HUDEP-2 (cell line): Measurements from ENCODE around the gene MRPS7.

Experiments
- DNase-seq, 76 experiments: peaks; one replicate each; lab custom pipeline; 2025; ENCODE audit not compliant: unreplicated experiment in 76 of 76; lab: John Stamatoyannopoulos, UW

MRPS7 gene

GRCh38 chr17:75301502-75302206 is 40.0 kb downstream of the MRPS7 start:
- no peak for DNase-seq

GRCh38 chr17:75307957-75308731 is 46.5 kb downstream of the MRPS7 start:
- DNase-seq, result no peak

GRCh38 chr17:75308732-75309629 is 47.3 kb downstream of the MRPS7 start:
- DNase-seq, result no peak

DNA sequence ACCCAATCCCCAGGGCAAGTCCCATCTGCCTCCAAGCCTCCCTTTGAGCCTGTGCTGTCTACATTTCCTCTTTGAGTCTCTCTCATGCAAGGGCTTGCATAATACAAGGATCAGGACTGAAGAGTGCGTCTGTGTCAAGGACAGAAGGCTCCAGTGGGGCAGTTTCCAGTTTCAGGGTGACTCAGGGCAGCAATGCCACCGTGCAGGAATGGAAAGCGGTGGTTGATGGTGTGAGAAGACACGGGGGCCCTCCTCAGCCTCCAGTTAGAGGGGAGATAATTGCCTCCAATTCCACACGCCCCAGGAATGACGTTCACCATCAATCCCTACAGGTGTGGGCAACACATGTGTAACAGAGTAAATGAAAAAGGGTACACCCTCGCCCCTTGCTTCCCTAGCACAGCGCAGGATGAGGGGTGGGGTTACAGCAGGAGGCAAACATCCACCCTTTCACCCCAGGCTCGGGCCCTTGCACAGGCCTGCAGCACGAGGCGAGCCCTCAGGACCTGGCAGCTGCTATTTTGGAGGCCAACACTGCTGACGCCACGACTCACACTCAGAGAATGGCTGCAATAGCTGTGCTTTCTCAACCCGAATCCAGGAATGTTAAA is 52.4 kb downstream of the MRPS7 start:
- DNase-seq, result no peak

DNA sequence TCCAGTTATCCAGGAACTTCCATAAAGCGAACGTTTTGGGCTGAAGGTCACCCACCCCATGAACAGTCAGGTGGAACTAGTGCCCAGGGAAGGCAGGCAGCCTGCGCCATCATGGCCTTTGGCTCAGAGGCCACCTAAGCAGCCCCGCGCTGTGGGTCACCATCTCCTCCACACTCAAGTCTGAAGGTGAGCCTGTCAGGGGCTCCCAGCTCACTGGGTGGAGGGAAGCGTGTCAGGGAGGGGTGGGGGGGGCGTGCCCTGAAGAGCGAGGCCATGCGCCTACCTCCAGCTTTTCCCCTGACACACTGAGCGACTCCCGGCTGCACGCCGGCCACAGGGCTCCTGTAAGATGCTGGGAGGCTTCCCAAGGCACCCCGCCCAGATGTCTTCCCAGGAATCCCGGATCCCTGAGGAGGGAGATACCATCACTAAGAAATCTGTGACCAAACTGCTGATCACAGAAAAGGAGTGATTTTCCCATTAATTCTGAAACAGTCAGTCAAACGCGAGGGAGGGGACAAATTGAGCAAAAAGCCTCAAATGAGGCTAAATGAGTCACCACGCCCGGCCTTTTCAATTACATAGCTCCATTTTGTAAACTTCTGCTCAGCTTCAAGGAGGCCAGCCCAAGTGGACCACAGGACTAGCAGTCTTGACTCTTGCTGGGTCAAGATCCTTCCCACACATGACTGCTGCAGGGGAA is 54.0 kb downstream of the MRPS7 start:
- DNase-seq, result no peak
